ENCODE data around the gene MSRB1. TPM values are rescaled to one million over a fixed set of nuclear protein-coding genes. Genes with fewer than 3 reads are reported as not detected.

MSRB1 gene
- total and polyA plus RNA-seq, 2 experiments from 2014 or later = 14.1 to 26.9 TPM

DNA sequence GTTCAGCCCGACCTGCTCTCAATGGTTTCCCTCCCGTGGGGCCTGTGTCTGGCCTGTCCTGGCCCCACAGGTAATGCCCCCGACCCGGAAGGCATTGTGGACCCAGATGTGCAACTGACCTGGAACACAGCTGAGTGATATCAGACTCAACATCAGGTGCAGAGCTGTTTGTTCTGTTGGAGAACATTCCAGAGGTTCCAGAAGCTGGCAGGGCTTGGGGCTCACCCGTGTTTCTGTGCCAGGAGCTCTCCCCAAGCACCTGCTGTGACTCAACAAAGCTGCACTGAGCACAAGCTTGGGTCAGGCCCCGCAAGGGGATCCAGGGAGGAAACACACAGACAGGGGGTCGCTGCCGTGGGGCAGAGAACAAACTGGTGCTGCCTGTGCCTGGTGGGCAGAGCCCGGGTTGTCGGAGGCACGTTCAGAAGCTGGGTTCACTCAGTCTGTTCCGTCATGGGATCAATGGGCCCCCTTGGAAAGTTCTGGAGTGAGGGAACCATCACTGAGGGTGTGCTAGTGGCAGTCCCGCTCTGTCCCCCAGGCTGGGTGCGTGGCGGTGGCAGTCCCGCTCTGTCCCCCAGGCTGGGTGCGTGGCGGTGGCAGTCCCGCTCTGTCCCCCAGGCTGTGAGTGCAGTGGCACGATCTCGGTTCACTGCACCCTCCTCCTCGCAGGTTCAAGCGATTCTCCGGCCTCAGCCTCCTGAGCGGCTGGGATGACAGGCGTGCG, 46.9 kb downstream of the MSRB1 start:
- Histone ChIP-seq H3F3A (ENCODE audit: insufficient read depth) (no peaks in the 10 kb centered on the region), H3K9me3 (ENCODE audit: low read depth) (no peaks in the 10 kb centered on the region), H3K27ac (no peak overlapping the region), H3K4me2 (ENCODE audit: unreplicated experiment) (no peak overlapping the region), H3K36me3 (ENCODE audit: low read depth) (no peaks in the 10 kb centered on the region), H3K9me2 (ENCODE audit: insufficient read depth) (no peaks in the 10 kb centered on the region), H3K4me1 (ENCODE audit: insufficient read depth) (no peaks in the 10 kb centered on the region), H3K4me3 (no peak overlapping the region), H4K20me1 (ENCODE audit: insufficient read depth) (no peaks in the 10 kb centered on the region), H3K79me2 (ENCODE audit: insufficient read depth) (no peaks in the 10 kb centered on the region), H3K27me3 (replicated peaks; ENCODE audit: insufficient read depth) (peaks cover 10% of the 10 kb centered on the region), H3K9ac (no peak overlapping the region), H2AFZ (no peak overlapping the region)
- TF ChIP-seq EZH2 (IDR thresholded peaks at IDR 0.05; ENCODE audit: insufficient read depth, poor library complexity, severe bottlenecking) = no peak
- no peak for TF ChIP-seq EZH2phosphoT487 (IDR thresholded peaks at IDR 0.05; ENCODE audit: insufficient read depth, low read depth)
- in situ Hi-C loops (cut with MboI) = no loop called here
- DNase-seq = no peak
- WGBS, 2 experiments (ENCODE audit: low coverage in 1 of 2, low lambda C conversion rate in 2 of 2, missing lambda C conversion rate in 2 of 2) = 60 to 66% methylated on average over 25 to 27 of the region's 27 CpGs

DNA sequence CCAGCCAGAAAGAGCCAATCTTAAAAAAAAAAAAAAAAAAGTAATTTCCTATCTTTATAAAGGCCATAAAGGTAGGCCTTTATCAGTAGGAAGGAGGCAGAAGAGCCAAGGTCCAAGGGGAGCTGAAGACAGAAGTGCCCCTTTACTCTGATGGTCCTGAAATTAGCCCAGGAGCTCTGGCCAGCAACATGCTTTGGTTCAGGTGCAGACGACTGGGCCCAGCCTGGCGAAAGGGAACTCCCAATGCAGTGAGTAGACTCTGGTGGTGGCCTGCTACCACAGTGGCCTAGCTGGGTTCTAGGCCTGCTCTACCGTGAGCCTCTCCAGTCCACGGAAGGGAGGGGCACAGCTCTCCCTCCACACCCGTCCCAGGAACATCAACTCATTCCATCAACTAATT, 47.9 kb downstream of the MSRB1 start:
- H3K9me3 ChIP-seq (ENCODE audit: low read depth) = no peaks in the 10 kb centered on the region
- TF ChIP-seq EZH2 (IDR thresholded peaks at IDR 0.05; ENCODE audit: insufficient read depth, poor library complexity, severe bottlenecking) (no peak), EZH2phosphoT487 (IDR thresholded peaks at IDR 0.05; ENCODE audit: insufficient read depth, low read depth) (no peak)
- in situ Hi-C loops (cut with MboI) = no loop called here

DNA sequence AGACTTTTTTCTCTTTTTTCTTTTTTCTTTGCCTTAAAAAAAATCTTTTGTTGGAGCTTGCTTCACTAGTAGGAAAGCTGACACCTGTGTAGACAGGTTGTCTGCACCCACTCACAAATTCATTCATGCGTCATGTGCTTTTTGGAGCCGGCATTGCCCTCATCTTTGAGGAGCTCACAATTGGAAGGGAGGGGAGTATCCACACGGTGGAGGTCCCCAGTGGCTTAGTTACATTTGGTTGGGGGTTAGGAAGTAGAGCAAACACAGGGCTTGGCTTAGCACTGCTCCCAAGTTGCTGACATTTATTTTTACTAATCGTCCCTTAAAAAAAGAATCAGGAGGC, 52.3 kb downstream of the MSRB1 start:
- WGBS, 2 experiments (ENCODE audit: low coverage in 1 of 2, low lambda C conversion rate in 2 of 2, missing lambda C conversion rate in 2 of 2) = 4 to 7% methylated on average over 4 of the region's 4 CpGs
- Histone ChIP-seq H3K27ac (no peak overlapping the region), H3K36me3 (ENCODE audit: low read depth) (no peaks in the 10 kb centered on the region), H3K79me2 (ENCODE audit: insufficient read depth) (no peaks in the 10 kb centered on the region), H3F3A (ENCODE audit: insufficient read depth) (no peaks in the 10 kb centered on the region), H3K9me3 (ENCODE audit: low read depth) (no peaks in the 10 kb centered on the region), H3K27me3 (replicated peaks; ENCODE audit: insufficient read depth) (peaks cover 17% of the 10 kb centered on the region), H4K20me1 (ENCODE audit: insufficient read depth) (no peaks in the 10 kb centered on the region), H2AFZ (no peak overlapping the region), H3K9me2 (ENCODE audit: insufficient read depth) (no peaks in the 10 kb centered on the region), H3K4me1 (ENCODE audit: insufficient read depth) (no peaks in the 10 kb centered on the region), H3K4me2 (ENCODE audit: unreplicated experiment) (no peak overlapping the region), H3K4me3 (no peak overlapping the region), H3K9ac (no peak overlapping the region)
- DNase-seq = no peak
- TF ChIP-seq EZH2phosphoT487 (IDR thresholded peaks at IDR 0.05; ENCODE audit: insufficient read depth, low read depth) (no peak), EZH2 (IDR thresholded peaks at IDR 0.05; ENCODE audit: insufficient read depth, poor library complexity, severe bottlenecking) (no peak)
- in situ Hi-C loops (cut with MboI) = no loop called here

More for the DNA sequence above, 47.9 kb downstream of the MSRB1 start:
- H3K9ac ChIP-seq = no peak overlapping the region
- H3F3A ChIP-seq (ENCODE audit: insufficient read depth) = no peaks in the 10 kb centered on the region
- H4K20me1 ChIP-seq (ENCODE audit: insufficient read depth) = no peaks in the 10 kb centered on the region
- no peak overlapping the region for H3K4me2 ChIP-seq (ENCODE audit: unreplicated experiment)
- H3K9me2 ChIP-seq (ENCODE audit: insufficient read depth) = no peaks in the 10 kb centered on the region
- H3K36me3 ChIP-seq (ENCODE audit: low read depth) = no peaks in the 10 kb centered on the region
- H3K27ac ChIP-seq = no peak overlapping the region
- no peak overlapping the region for H2AFZ ChIP-seq
- peaks cover 19% of the 10 kb centered on the region for H3K27me3 ChIP-seq (replicated peaks; ENCODE audit: insufficient read depth)
- H3K4me3 ChIP-seq = no peak overlapping the region
- H3K4me1 ChIP-seq (ENCODE audit: insufficient read depth) = no peaks in the 10 kb centered on the region
- H3K79me2 ChIP-seq (ENCODE audit: insufficient read depth) = no peaks in the 10 kb centered on the region
- no peak for DNase-seq
- 83 to 90% methylated on average over 5 of the region's 5 CpGs for WGBS, 2 experiments (ENCODE audit: low coverage in 1 of 2, low lambda C conversion rate in 2 of 2, missing lambda C conversion rate in 2 of 2)

DNA sequence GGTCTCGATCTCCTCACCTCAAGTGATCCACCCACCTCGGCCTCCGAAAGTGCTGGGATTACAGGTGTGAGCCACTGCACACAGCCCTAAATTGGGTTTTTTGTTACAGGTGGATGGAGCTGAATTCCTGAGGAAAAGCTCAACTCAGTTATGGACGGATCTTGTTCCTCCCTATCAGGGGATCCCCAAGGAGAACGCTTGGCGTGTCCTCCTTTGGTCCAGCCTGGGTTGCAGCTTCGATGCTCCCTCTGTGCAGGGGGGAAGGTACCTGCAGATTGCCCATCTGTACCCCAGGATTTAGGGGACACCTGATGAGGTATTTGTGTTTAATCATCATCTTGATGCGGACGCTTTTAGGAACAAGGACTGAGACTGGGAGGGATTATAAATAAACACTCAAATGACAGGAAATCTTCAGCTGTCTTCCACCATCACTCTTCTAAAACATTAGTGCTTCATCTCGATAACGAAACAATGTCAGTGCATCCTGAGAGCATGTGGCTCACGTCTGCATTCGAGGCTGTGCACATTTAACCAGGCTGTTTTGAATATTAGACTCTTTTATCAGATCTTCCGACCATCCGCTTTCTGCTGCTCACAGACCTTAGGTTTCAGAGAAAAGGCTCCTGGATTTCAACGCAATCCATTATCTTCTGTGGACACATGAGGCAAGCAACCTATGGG, 52.8 kb downstream of the MSRB1 start:
- Histone ChIP-seq H3K4me1 (ENCODE audit: insufficient read depth) (no peaks in the 10 kb centered on the region), H3K36me3 (ENCODE audit: low read depth) (no peaks in the 10 kb centered on the region), H3K27me3 (replicated peaks; ENCODE audit: insufficient read depth) (peaks cover 19% of the 10 kb centered on the region), H3K9me3 (ENCODE audit: low read depth) (no peaks in the 10 kb centered on the region), H3K27ac (no peak overlapping the region), H3K4me3 (no peak overlapping the region), H3K79me2 (ENCODE audit: insufficient read depth) (no peaks in the 10 kb centered on the region), H3K9me2 (ENCODE audit: insufficient read depth) (no peaks in the 10 kb centered on the region), H3K9ac (no peak overlapping the region), H3F3A (ENCODE audit: insufficient read depth) (no peaks in the 10 kb centered on the region), H2AFZ (no peak overlapping the region), H4K20me1 (ENCODE audit: insufficient read depth) (no peaks in the 10 kb centered on the region), H3K4me2 (ENCODE audit: unreplicated experiment) (no peak overlapping the region)
- no peak for DNase-seq
- WGBS, 2 experiments (ENCODE audit: low coverage in 1 of 2, low lambda C conversion rate in 2 of 2, missing lambda C conversion rate in 2 of 2) = 19 to 24% methylated on average over 16 of the region's 16 CpGs
- TF ChIP-seq EZH2 (IDR thresholded peaks at IDR 0.05; ENCODE audit: insufficient read depth, poor library complexity, severe bottlenecking) (no peak), EZH2phosphoT487 (IDR thresholded peaks at IDR 0.05; ENCODE audit: insufficient read depth, low read depth) (no peak)
- in situ Hi-C loops (cut with MboI) = no loop called here

Small RNAs within 50 kb of the gene (small RNA-seq; reads per million reads assigned to genes)
- gene AC005363.2 (ENCODE audit: low read depth, low replicate concordance) (not detected), gene SNORA10 (ENCODE audit: low read depth, low replicate concordance) (not detected), gene SNORA64 (ENCODE audit: low read depth, low replicate concordance) (not detected)

Other genes with a start within 250 kb of the MSRB1 start
- gene MAPK8IP3, start 237.0 kb downstream of the MSRB1 start, total RNA-seq (2014; rRNA removed; shearing (Covaris generic)) = 28.3 and 58.9 TPM in 2 replicates
- 9.1 and 10.0 TPM in 2 replicates for gene MAPK8IP3, start 237.0 kb downstream of the MSRB1 start, polyA plus RNA-seq (2016; fragmentation: Nextera tagmentation; extraction: Ambion mirVana)
- gene NME3, start 171.7 kb downstream of the MSRB1 start, total RNA-seq (2014; rRNA removed; shearing (Covaris generic)) = 45.3 and 57.7 TPM in 2 replicates
- 50.8 and 55.4 TPM in 2 replicates for gene NME3, start 171.7 kb downstream of the MSRB1 start, polyA plus RNA-seq (2016; fragmentation: Nextera tagmentation; extraction: Ambion mirVana)
- gene EME2, start 170.4 kb downstream of the MSRB1 start, total RNA-seq (2014; rRNA removed; shearing (Covaris generic)) = 9.3 and 12.3 TPM in 2 replicates
- 3.1 and 3.9 TPM in 2 replicates for gene EME2, start 170.4 kb downstream of the MSRB1 start, polyA plus RNA-seq (2016; fragmentation: Nextera tagmentation; extraction: Ambion mirVana)
- gene MRPS34, start 170.1 kb downstream of the MSRB1 start, total RNA-seq (2014; rRNA removed; shearing (Covaris generic)) = 96.5 and 99.4 TPM in 2 replicates
- 113 and 119 TPM in 2 replicates for gene MRPS34, start 170.1 kb downstream of the MSRB1 start, polyA plus RNA-seq (2016; fragmentation: Nextera tagmentation; extraction: Ambion mirVana)
- 35.3 and 50.2 TPM in 2 replicates for gene SPSB3, start 160.6 kb downstream of the MSRB1 start, total RNA-seq (2014; rRNA removed; shearing (Covaris generic))
- gene SPSB3, start 160.6 kb downstream of the MSRB1 start, polyA plus RNA-seq (2016; fragmentation: Nextera tagmentation; extraction: Ambion mirVana) = 35.1 and 35.6 TPM in 2 replicates
- gene NUBP2, start 160.2 kb downstream of the MSRB1 start, total RNA-seq (2014; rRNA removed; shearing (Covaris generic)) = 88.9 and 189 TPM in 2 replicates
- gene NUBP2, start 160.2 kb downstream of the MSRB1 start, polyA plus RNA-seq (2016; fragmentation: Nextera tagmentation; extraction: Ambion mirVana) = 64.3 and 66.4 TPM in 2 replicates
- 0.51 TPM in 1 of 2 replicates, not detected in the other for gene IGFALS, start 149.5 kb downstream of the MSRB1 start, total RNA-seq (2014; rRNA removed; shearing (Covaris generic))
- not detected in 2 replicates for gene IGFALS, start 149.5 kb downstream of the MSRB1 start, polyA plus RNA-seq (2016; fragmentation: Nextera tagmentation; extraction: Ambion mirVana)
- 48.4 and 76.5 TPM in 2 replicates for gene HAGH, start 116.4 kb downstream of the MSRB1 start, total RNA-seq (2014; rRNA removed; shearing (Covaris generic))
- gene HAGH, start 116.4 kb downstream of the MSRB1 start, polyA plus RNA-seq (2016; fragmentation: Nextera tagmentation; extraction: Ambion mirVana) = 45.5 and 48.9 TPM in 2 replicates
- 40.9 and 55.3 TPM in 2 replicates for gene FAHD1, start 116.0 kb downstream of the MSRB1 start, total RNA-seq (2014; rRNA removed; shearing (Covaris generic))
- gene FAHD1, start 116.0 kb downstream of the MSRB1 start, polyA plus RNA-seq (2016; fragmentation: Nextera tagmentation; extraction: Ambion mirVana) = 39.7 and 40.6 TPM in 2 replicates
- gene MEIOB, start 71.0 kb downstream of the MSRB1 start, total RNA-seq (2014; rRNA removed; shearing (Covaris generic)) = 0.38 TPM in 1 of 2 replicates, not detected in the other
- 0.14 TPM in 1 of 2 replicates, not detected in the other for gene MEIOB, start 71.0 kb downstream of the MSRB1 start, polyA plus RNA-seq (2016; fragmentation: Nextera tagmentation; extraction: Ambion mirVana)
- not detected in 2 replicates for gene HS3ST6, start 24.8 kb downstream of the MSRB1 start, total RNA-seq (2014; rRNA removed; shearing (Covaris generic))
- gene HS3ST6, start 24.8 kb downstream of the MSRB1 start, polyA plus RNA-seq (2016; fragmentation: Nextera tagmentation; extraction: Ambion mirVana) = not detected in 2 replicates
- gene RPL3L, start 11.5 kb upstream of the MSRB1 start, total RNA-seq (2014; rRNA removed; shearing (Covaris generic)) = not detected in 2 replicates
- gene RPL3L, start 11.5 kb upstream of the MSRB1 start, polyA plus RNA-seq (2016; fragmentation: Nextera tagmentation; extraction: Ambion mirVana) = not detected in 2 replicates
- 136 and 220 TPM in 2 replicates for gene NDUFB10, start 16.3 kb upstream of the MSRB1 start, total RNA-seq (2014; rRNA removed; shearing (Covaris generic))
- gene NDUFB10, start 16.3 kb upstream of the MSRB1 start, polyA plus RNA-seq (2016; fragmentation: Nextera tagmentation; extraction: Ambion mirVana) = 266 and 279 TPM in 2 replicates
- 1,339 and 1,536 TPM in 2 replicates for gene RPS2, start 21.6 kb upstream of the MSRB1 start, total RNA-seq (2014; rRNA removed; shearing (Covaris generic))
- gene RPS2, start 21.6 kb upstream of the MSRB1 start, polyA plus RNA-seq (2016; fragmentation: Nextera tagmentation; extraction: Ambion mirVana) = 1,060 and 1,077 TPM in 2 replicates
- not detected in 2 replicates for gene RNF151, start 23.7 kb upstream of the MSRB1 start, total RNA-seq (2014; rRNA removed; shearing (Covaris generic))
- 0.25 TPM in 1 of 2 replicates, not detected in the other for gene RNF151, start 23.7 kb upstream of the MSRB1 start, polyA plus RNA-seq (2016; fragmentation: Nextera tagmentation; extraction: Ambion mirVana)
- 43.7 and 68.5 TPM in 2 replicates for gene TBL3, start 28.9 kb upstream of the MSRB1 start, total RNA-seq (2014; rRNA removed; shearing (Covaris generic))
- gene TBL3, start 28.9 kb upstream of the MSRB1 start, polyA plus RNA-seq (2016; fragmentation: Nextera tagmentation; extraction: Ambion mirVana) = 46.8 and 52.0 TPM in 2 replicates
- gene NOXO1, start 38.3 kb upstream of the MSRB1 start, total RNA-seq (2014; rRNA removed; shearing (Covaris generic)) = not detected in 2 replicates
- 0.23 TPM in 1 of 2 replicates, not detected in the other for gene NOXO1, start 38.3 kb upstream of the MSRB1 start, polyA plus RNA-seq (2016; fragmentation: Nextera tagmentation; extraction: Ambion mirVana)
- 16.4 and 26.4 TPM in 2 replicates for gene GFER, start 41.0 kb upstream of the MSRB1 start, total RNA-seq (2014; rRNA removed; shearing (Covaris generic))
- gene GFER, start 41.0 kb upstream of the MSRB1 start, polyA plus RNA-seq (2016; fragmentation: Nextera tagmentation; extraction: Ambion mirVana) = 31.0 and 31.6 TPM in 2 replicates
- 0.22 and 0.76 TPM in 2 replicates for gene SYNGR3, start 46.8 kb upstream of the MSRB1 start, total RNA-seq (2014; rRNA removed; shearing (Covaris generic))
- gene SYNGR3, start 46.8 kb upstream of the MSRB1 start, polyA plus RNA-seq (2016; fragmentation: Nextera tagmentation; extraction: Ambion mirVana) = 0.72 and 1.3 TPM in 2 replicates
- 21.2 and 23.4 TPM in 2 replicates for gene ZNF598, start 66.6 kb upstream of the MSRB1 start, total RNA-seq (2014; rRNA removed; shearing (Covaris generic))
- 12.2 and 14.1 TPM in 2 replicates for gene ZNF598, start 66.6 kb upstream of the MSRB1 start, polyA plus RNA-seq (2016; fragmentation: Nextera tagmentation; extraction: Ambion mirVana)
- gene NPW, start 76.6 kb upstream of the MSRB1 start, total RNA-seq (2014; rRNA removed; shearing (Covaris generic)) = not detected in 2 replicates
- gene NPW, start 76.6 kb upstream of the MSRB1 start, polyA plus RNA-seq (2016; fragmentation: Nextera tagmentation; extraction: Ambion mirVana) = 2.1 and 3.0 TPM in 2 replicates
- 27.3 and 39.7 TPM in 2 replicates for gene NHERF2, start 83.7 kb upstream of the MSRB1 start, total RNA-seq (2014; rRNA removed; shearing (Covaris generic))
- gene NHERF2, start 83.7 kb upstream of the MSRB1 start, polyA plus RNA-seq (2016; fragmentation: Nextera tagmentation; extraction: Ambion mirVana) = 29.0 and 45.1 TPM in 2 replicates
- gene NTHL1, start 104.6 kb upstream of the MSRB1 start, total RNA-seq (2014; rRNA removed; shearing (Covaris generic)) = 19.9 and 22.8 TPM in 2 replicates
- 20.3 and 21.2 TPM in 2 replicates for gene NTHL1, start 104.6 kb upstream of the MSRB1 start, polyA plus RNA-seq (2016; fragmentation: Nextera tagmentation; extraction: Ambion mirVana)
- gene TSC2, start 104.8 kb upstream of the MSRB1 start, total RNA-seq (2014; rRNA removed; shearing (Covaris generic)) = 53.7 and 84.6 TPM in 2 replicates
- 43.3 and 52.2 TPM in 2 replicates for gene TSC2, start 104.8 kb upstream of the MSRB1 start, polyA plus RNA-seq (2016; fragmentation: Nextera tagmentation; extraction: Ambion mirVana)
- gene PKD1, start 192.7 kb upstream of the MSRB1 start, total RNA-seq (2014; rRNA removed; shearing (Covaris generic)) = 200 and 201 TPM in 2 replicates
- gene PKD1, start 192.7 kb upstream of the MSRB1 start, polyA plus RNA-seq (2016; fragmentation: Nextera tagmentation; extraction: Ambion mirVana) = 43.7 and 48.4 TPM in 2 replicates
- not detected in 2 replicates for gene RAB26, start 205.4 kb upstream of the MSRB1 start, total RNA-seq (2014; rRNA removed; shearing (Covaris generic))
- 0.30 and 0.71 TPM in 2 replicates for gene RAB26, start 205.4 kb upstream of the MSRB1 start, polyA plus RNA-seq (2016; fragmentation: Nextera tagmentation; extraction: Ambion mirVana)
- 72.7 and 74.2 TPM in 2 replicates for gene TRAF7, start 212.6 kb upstream of the MSRB1 start, total RNA-seq (2014; rRNA removed; shearing (Covaris generic))
- gene TRAF7, start 212.6 kb upstream of the MSRB1 start, polyA plus RNA-seq (2016; fragmentation: Nextera tagmentation; extraction: Ambion mirVana) = 28.8 and 29.3 TPM in 2 replicates